Natural killer cell treated with Interleukin-12 subunit alpha and Interleukin-12 subunit beta and Interleukin-15 and Interleukin-18, amount 100 ng/mL, for 72 hours (primary cell): ENCODE measurements around the gene ADCY1. TPM values are rescaled to one million over a fixed set of nuclear protein-coding genes. Genes with fewer than 3 reads are reported as not detected.
A peak's percentile ranks its signal among the peaks of the same experiment; 100 is the strongest.
"Not testable (repeated sequence)": the region's sequence is repeated elsewhere in the genome, so short reads cannot be mapped to it uniquely, and the experiment has no call there.

Experiments used
- ATAC-seq, 2 donors: fragments of 150-1000 bp; cut with Tn5 transposase in 1 of 2; sonication (Bioruptor Pico), chemical (Tn5 transposase) in 1 of 2; 2 replicates each; pipeline ENCODE4 v1.10.0; 2021
- DNase-seq: peaks from one replicate; pipeline ENCODE4 v3.0.0; 2022; ENCODE audit warnings: low spot score
- H3K27ac Mint-ChIP-seq, 2 donors: 1 replicate in 1 of 2; 2 replicates in 1 of 2; pipeline ENCODE4 v1.8.0; 2022; ENCODE audit warnings: mixed read lengths in 2 of 2, mild to moderate bottlenecking in 1 of 2, moderate library complexity in 1 of 2
- H3K27me3 Mint-ChIP-seq, 2 donors: 1 replicate in 1 of 2; 2 replicates in 1 of 2; pipeline ENCODE4 v1.8.0; 2022; ENCODE audit warnings: mixed read lengths in 2 of 2
- H3K36me3 Mint-ChIP-seq: one replicate; pipeline ENCODE4 v1.8.0; 2022; ENCODE audit warnings: mixed read lengths
- H3K4me1 Mint-ChIP-seq, 2 donors: 1 replicate in 1 of 2; 2 replicates in 1 of 2; pipeline ENCODE4 v1.8.0; 2022; ENCODE audit warnings: low read depth in 2 of 2, mixed read lengths in 2 of 2, mild to moderate bottlenecking in 1 of 2
- H3K4me3 Mint-ChIP-seq: one replicate; pipeline ENCODE4 v1.8.0; 2022; ENCODE audit warnings: mixed read lengths
- H3K9me3 Mint-ChIP-seq: 2 replicates; pipeline ENCODE4 v1.8.0; 2022; ENCODE audit warnings: mixed read lengths
- total RNA-seq, 2 donors: library from RNA; stranded (reverse); gene quantifications; one replicate each; pipeline ENCODE4 v1.2.3, GENCODE V29; 2022

Gene ADCY1
- total RNA-seq, 2 donors from 2014 or later: 0.10 to 1.4 TPM

DNA sequence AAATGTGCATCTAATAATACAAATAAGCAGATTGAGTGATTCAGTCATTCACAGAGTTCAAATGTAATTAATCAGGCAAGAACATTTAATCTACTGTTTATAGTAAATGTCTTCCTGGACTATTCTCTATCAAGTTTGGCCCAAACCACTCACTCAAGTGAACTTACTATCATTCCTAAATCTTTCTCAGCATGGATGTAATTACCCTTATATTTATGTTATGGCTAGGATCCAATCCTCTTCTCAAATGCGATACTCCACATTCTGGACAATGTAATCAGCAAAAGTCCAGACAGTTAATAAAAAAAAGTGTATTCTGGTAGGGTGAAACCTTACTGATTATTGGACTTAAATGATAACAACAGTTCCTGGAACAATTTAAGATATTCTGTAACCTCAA lies 185.3 kb downstream of the ADCY1 start:
- not testable (repeated sequence) for DNase-seq, H3K9me3 Mint-ChIP-seq, H3K27ac Mint-ChIP-seq, ATAC-seq, H3K4me3 Mint-ChIP-seq, H3K27me3 Mint-ChIP-seq, H3K36me3 Mint-ChIP-seq
- peaks cover 3 to 11% of the 10 kb centered on the region in 2 donors for H3K4me1 Mint-ChIP-seq

GRCh38 chr7:45761545-45762205 lies 187.5 kb downstream of the ADCY1 start:
- not testable (repeated sequence) for H3K9me3 Mint-ChIP-seq, H3K27me3 Mint-ChIP-seq, DNase-seq, ATAC-seq, H3K27ac Mint-ChIP-seq, H3K36me3 Mint-ChIP-seq, H3K4me3 Mint-ChIP-seq
- peaks cover 3 to 11% of the 10 kb centered on the region in 2 donors for H3K4me1 Mint-ChIP-seq

DNA sequence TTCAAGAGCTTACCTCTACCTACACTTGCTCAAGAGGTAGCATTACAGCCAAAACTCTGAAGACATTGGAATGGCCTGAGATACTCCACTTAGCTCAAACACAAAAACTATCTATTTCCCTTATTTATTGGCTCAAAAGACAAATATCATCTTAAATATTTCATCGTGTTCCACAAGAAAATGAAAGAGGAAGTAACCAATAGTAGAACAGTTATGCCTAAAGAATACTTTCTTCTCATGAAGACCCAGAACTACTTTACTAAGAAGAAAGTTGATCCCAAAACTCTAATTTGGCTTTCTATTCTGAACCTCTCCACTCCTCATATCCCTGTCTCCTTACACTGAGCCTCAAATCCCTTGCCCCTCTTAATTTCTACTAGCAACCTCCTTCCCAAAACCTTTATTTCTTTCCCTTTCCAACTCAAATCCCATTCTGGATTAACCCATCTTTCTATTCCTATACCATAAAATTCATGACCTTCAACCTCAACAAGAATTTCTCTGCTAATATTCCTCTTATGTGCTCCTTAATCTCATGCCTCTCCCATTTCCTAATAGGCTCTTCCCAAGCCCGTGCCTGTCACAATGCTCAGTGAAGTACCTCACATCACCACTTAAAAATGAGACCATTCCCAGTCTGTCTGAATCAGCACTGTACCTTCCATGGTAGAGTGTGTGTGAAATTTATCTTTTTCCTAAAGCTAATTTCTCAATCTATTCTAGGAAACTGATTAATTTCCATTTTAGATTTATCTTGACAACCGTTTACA lies 188.2 kb downstream of the ADCY1 start:
- H3K27ac Mint-ChIP-seq, H3K36me3 Mint-ChIP-seq, H3K9me3 Mint-ChIP-seq, H3K27me3 Mint-ChIP-seq, ATAC-seq, H3K4me3 Mint-ChIP-seq, DNase-seq: not testable (repeated sequence)
- peaks cover 3 to 11% of the 10 kb centered on the region in 2 donors for H3K4me1 Mint-ChIP-seq

DNA sequence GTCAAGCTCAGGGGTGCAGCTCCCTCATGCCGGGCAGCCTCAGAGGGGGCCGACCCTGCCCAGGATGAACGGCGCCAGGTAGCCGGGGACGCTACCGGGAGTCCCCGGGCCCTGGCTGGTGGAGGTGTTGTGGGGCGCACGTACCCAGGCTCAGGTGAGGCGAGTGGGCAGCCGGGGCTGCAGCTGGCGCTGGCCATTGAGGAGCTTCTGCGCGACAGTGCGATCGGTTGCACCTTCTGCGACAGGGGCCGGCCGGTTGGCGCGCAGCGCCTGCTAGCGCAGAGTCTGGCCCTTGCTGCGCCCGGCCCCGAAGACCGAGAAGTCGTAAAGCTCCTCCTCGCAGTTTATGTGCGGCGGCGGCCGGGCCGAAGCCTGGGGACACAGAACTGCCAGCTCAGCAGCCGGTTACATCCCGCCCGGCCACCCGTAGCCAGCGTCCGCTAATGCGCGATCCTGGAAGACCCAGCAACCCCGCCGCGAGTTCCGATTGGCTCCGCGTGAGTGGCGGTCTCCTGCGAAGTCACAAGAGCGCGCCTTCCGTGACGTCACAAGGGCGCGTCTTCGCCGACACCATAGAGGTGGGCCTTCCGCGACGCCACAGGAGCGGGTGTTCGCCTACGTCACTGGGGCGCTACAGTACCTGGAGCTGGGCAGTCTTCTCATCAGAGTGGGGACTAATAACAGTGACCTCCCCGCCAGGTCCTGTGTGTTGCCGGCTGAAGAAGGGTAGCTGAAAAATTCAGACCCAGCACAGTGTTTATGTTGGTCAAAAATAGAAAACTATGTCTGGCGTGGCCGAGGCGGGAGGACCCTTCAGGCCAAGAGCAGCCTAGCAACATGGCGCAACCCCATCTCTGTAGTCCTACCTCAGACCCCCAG lies 194.6 kb downstream of the ADCY1 start:
- H3K27ac Mint-ChIP-seq: peak overlapping the region; percentile 92 to 94
- ATAC-seq: peak; percentile 100
- H3K9me3 Mint-ChIP-seq, H3K36me3 Mint-ChIP-seq, H3K27me3 Mint-ChIP-seq, H3K4me1 Mint-ChIP-seq: not testable (repeated sequence)
- DNase-seq: peak; percentile 99
- H3K4me3 Mint-ChIP-seq: peak overlapping the region; percentile 88

DNA sequence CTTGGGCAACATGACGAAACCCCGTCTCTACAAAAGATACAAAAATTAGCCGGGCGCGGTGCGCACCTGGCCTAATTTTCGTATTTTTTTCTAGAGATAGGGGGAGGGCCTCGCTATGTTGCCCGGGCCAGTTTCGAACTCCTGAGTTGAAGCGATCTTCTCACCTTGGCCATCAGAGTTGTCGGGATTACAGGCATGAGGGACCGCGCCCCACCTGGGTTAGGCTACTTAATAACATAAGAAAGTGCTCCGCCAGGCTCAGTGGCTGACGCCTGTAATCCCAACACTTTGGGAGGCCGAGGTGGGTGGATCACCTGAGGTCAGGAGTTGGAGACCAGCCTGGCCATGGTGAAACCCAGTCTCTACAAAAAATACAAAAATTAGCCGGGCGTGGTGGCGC lies 195.5 kb downstream of the ADCY1 start:
- peak overlapping the region in 1 of 2 donors; percentile 94 for H3K27ac Mint-ChIP-seq
- H3K4me3 Mint-ChIP-seq: peak overlapping the region; percentile 88
- not testable (repeated sequence) for ATAC-seq, H3K9me3 Mint-ChIP-seq, H3K4me1 Mint-ChIP-seq, H3K36me3 Mint-ChIP-seq, DNase-seq, H3K27me3 Mint-ChIP-seq
